MM.1S (cell line): ENCODE results near the gene METTL2B.
"Not testable (repeated sequence)": the region's sequence is repeated elsewhere in the genome, so short reads cannot be mapped to it uniquely, and the experiment has no call there.

ENCODE experiments used
- CTCF ChIP-seq: fragments of 300-600 bp; sonication (generic); IDR thresholded peaks from 2 replicates; pipeline ENCODE4 v1.5.1; 2016; ENCODE audit warnings: antibody characterized with exemption, low read length, mixed read lengths
- EZH2 ChIP-seq: fragments of 300-600 bp; sonication (generic); optimal IDR thresholded peaks from 2 replicates; pipeline ENCODE3; 2017; ENCODE audit warnings: low read depth, mild to moderate bottlenecking, antibody characterized with exemption, low read length, mixed read lengths
- EZH2phosphoT487 ChIP-seq: fragments of 300-600 bp; sonication (generic); IDR thresholded peaks from 2 replicates; pipeline ENCODE4 v1.6.1; 2018; ENCODE audit warnings: antibody characterized with exemption, low read length

- not testable (repeated sequence) for TF ChIP-seq EZH2phosphoT487, EZH2, CTCF
Observed at GRCh38 chr7:128505416-128505815, 28.9 kb downstream of the METTL2B start.
